OCI-LY3 (cell line): Measurements from ENCODE around the gene CD33.

Experiments used
- H2AFZ ChIP-seq: fragments of 200-600, 300-600 bp; shearing (Covaris generic); 2 replicates; pipeline ENCODE4 v1.6.0; 2014; ENCODE audit warnings: antibody characterized with exemption, low read depth, low read length
- H3K27ac ChIP-seq: fragments of 200-600, 300-600 bp; sonication (generic); 2 replicates; pipeline ENCODE4 v1.5.1; 2014; ENCODE audit warnings: mild to moderate bottlenecking, low read length, moderate library complexity, mixed read lengths
- H3K27me3 ChIP-seq: fragments of 200-600, 300-600 bp; sonication (generic); 2 replicates; pipeline ENCODE4 v1.6.1; 2014; ENCODE audit warnings: low read depth, low read length, mixed read lengths
- H3K36me3 ChIP-seq: fragments of 200-600, 300-600 bp; sonication (generic); replicated peaks from 2 replicates; pipeline ENCODE3; 2014; ENCODE audit warnings: low read depth, low read length, mixed read lengths
- H3K4me1 ChIP-seq: fragments of 300-600, 200-600 bp; sonication (generic); 2 replicates; pipeline ENCODE4 v1.6.1; 2014; ENCODE audit warnings: low read length, mixed read lengths
- H3K4me2 ChIP-seq: fragments of 200-600, 300-600 bp; sonication (generic); 2 replicates; pipeline ENCODE4 v1.6.1; 2014; ENCODE audit warnings: low read length, mixed read lengths
- H3K4me3 ChIP-seq: fragments of 300-600, 200-600 bp; sonication (generic); 2 replicates; pipeline ENCODE4 v1.5.1; 2014; ENCODE audit warnings: antibody characterized with exemption, mild to moderate bottlenecking, low read length, moderate library complexity
- H3K79me2 ChIP-seq: fragments of 300-600, 200-600 bp; shearing (Covaris generic); 2 replicates; pipeline ENCODE4 v1.6.1; 2014; ENCODE audit warnings: mild to moderate bottlenecking, low read length, mixed read lengths
- H3K9ac ChIP-seq: fragments of 300-600, 200-600 bp; shearing (Covaris generic); 2 replicates; pipeline ENCODE4 v1.6.0; 2014; ENCODE audit warnings: mild to moderate bottlenecking, low read length, moderate library complexity
- H3K9me3 ChIP-seq: fragments of 200-600, 300-600 bp; shearing (Covaris generic); 2 replicates; pipeline ENCODE4 v1.6.1; 2014; ENCODE audit warnings: low read length, mixed read lengths; ENCODE audit not compliant: insufficient read depth
- H4K20me1 ChIP-seq: fragments of 200-600, 300-600 bp; sonication (generic); 2 replicates; pipeline ENCODE4 v1.6.1; 2016; ENCODE audit warnings: low read length, mixed read lengths; ENCODE audit not compliant: insufficient read depth
- CTCF ChIP-seq: fragments of 200-600, 300-600 bp; sonication (generic); IDR thresholded peaks from 2 replicates; pipeline ENCODE4 v1.5.1; 2014; ENCODE audit warnings: antibody characterized with exemption, low read length, low read depth
- EZH2phosphoT487 ChIP-seq: fragments of 200-600 bp; shearing (Covaris generic); IDR thresholded peaks from 2 replicates; pipeline ENCODE4 v1.6.1; 2018; ENCODE audit warnings: antibody characterized with exemption, mixed run types, low read depth

The CD33 gene

DNA sequence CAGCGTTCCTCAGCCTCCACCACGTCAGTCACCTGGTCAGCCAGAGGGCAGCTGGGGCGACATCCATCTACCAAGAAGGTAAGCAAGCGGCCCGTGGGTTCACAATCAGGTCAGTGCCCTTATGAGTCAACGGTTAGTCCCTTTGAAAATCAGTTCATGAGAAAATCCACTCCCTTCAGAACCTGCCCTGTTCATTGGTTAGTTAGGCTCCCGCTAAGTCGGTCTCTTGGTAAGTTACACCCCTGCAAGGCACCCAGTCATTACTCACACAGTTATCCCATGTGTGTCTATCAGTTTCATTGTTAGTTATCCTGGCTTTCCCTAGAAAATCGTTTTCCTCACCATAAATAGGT lies 26.6 kb downstream of the CD33 start:
- H3K4me1 ChIP-seq: no peaks in the 10 kb centered on the region
- H3K4me3 ChIP-seq: no peak overlapping the region
- peaks cover 19% of the 10 kb centered on the region; the same call in 1 of the 2 replicates for H3K27me3 ChIP-seq
- no peak for TF ChIP-seq EZH2phosphoT487
- TF ChIP-seq CTCF: no peak
- H3K4me2 ChIP-seq: no peak overlapping the region
- H3K27ac ChIP-seq: no peak overlapping the region
- no peaks in the 10 kb centered on the region for H3K9me3 ChIP-seq
- H3K36me3 ChIP-seq: no peaks in the 10 kb centered on the region
- H3K79me2 ChIP-seq: no peaks in the 10 kb centered on the region
- H4K20me1 ChIP-seq: no peaks in the 10 kb centered on the region
- no peak overlapping the region for H3K9ac ChIP-seq
- H2AFZ ChIP-seq: no peak overlapping the region

DNA sequence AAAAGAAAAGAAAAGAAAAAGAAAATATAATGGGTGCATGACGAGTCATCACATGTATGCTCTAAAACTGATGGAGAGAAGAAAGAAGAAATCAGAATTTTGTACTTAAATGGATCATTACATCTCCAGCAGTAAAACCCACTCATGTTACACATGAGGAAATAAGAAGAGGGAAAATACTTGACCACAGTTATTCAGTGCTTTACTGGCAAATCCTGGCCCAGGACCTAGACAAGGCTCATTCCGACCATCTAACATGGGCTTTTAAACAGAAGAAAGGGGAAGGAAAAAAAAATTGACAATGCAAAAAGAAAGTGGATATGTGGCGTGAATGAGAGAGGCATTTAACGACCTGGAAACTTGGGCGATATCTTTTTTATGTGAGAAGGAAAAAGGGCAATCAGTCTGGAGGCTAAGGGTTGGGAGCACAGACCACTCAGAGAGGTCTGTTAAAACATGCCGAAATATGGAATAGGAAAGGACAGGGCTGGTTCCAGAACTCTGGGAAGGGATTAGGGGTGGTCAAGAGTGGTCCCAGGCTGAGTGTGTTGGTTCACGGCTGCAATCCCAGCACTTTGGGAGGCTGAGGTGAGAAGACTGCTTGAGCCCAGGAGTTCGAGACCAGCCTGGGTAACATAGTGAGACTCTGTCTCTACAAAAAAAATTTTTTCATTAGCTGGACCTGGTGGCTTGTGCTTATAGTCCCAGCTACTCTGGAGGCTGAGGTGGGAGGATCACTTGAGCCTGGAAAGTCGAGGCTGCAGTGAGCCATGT lies 27.6 kb downstream of the CD33 start:
- Histone ChIP-seq H3K27ac (no peak overlapping the region), H3K4me3 (no peak overlapping the region), H3K79me2 (no peaks in the 10 kb centered on the region), H2AFZ (no peak overlapping the region), H4K20me1 (no peaks in the 10 kb centered on the region), H3K9me3 (no peaks in the 10 kb centered on the region), H3K36me3 (no peaks in the 10 kb centered on the region), H3K27me3 (peaks cover 21% of the 10 kb centered on the region; the same call in 1 of the 2 replicates), H3K4me1 (no peaks in the 10 kb centered on the region), H3K4me2 (no peak overlapping the region), H3K9ac (no peak overlapping the region)
- no peak for TF ChIP-seq CTCF
- no peak for TF ChIP-seq EZH2phosphoT487

DNA sequence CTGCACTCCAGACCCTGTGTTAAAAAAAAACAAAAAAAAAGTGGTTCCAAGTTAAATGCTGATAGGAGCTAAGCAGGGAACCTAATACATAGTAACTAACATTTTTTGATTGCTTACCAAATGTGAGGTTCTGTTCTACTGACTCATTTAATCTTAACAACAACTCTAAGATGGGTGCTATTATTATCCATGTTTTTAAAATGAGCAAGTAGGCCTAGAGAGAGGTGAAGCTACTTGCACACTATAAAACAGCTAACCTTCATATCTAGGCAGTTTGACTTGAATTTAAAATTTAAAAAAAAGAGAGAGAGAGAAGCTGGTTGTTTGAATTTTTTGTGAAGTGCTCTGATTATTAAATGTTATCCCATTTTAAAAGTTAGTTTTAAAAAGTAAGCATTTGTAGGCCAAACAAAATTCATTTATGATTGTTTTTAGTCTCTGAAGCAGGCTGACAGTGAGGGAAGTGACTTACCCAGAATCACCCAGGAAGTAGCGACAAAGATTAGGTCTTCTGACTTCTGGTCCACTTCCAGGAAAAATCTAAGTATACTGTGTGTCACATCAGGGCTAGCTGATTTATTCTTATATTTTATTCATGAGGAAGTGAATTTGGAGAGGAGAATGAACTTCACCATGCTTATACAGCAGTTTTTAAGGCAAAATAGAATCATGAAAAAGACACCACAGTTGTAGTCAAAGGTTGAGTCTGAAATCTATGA lies 28.4 kb downstream of the CD33 start:
- no peak overlapping the region for H3K27ac ChIP-seq
- TF ChIP-seq EZH2phosphoT487 (no peak), CTCF (no peak)
- no peaks in the 10 kb centered on the region for H4K20me1 ChIP-seq
- no peak overlapping the region for H3K9ac ChIP-seq
- H3K4me1 ChIP-seq: no peaks in the 10 kb centered on the region
- no peak overlapping the region for H2AFZ ChIP-seq
- H3K9me3 ChIP-seq: no peaks in the 10 kb centered on the region
- no peak overlapping the region for H3K4me3 ChIP-seq
- H3K4me2 ChIP-seq: no peak overlapping the region
- peaks cover 26% of the 10 kb centered on the region for H3K27me3 ChIP-seq
- H3K79me2 ChIP-seq: no peaks in the 10 kb centered on the region
- H3K36me3 ChIP-seq: no peaks in the 10 kb centered on the region

DNA sequence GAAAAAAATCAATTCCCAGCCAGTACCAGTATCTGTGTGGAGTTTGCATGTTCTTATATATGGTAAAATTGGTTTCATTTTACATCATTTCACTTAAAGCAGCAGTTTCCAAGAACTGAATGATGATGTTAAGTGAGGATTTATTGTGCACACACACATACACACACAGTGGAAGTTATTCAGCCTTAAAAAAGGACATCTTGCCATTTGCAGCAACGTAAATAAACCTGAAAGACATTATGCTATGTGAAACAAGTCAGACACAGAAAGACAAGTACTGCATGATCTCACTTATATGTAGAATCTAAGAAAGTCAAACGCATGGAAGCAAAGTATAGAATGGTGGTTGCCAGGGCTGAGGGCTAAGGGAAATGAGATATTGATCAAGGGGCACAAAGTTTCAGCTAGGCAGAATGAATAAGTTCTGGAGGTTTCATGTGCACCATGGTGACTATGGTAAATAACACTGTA lies 31.3 kb downstream of the CD33 start:
- peaks cover 42% of the 10 kb centered on the region for H3K27me3 ChIP-seq
- no peak overlapping the region for H3K9ac ChIP-seq
- H4K20me1 ChIP-seq: no peaks in the 10 kb centered on the region
- H3K27ac ChIP-seq: no peak overlapping the region
- no peak for TF ChIP-seq CTCF
- no peak for TF ChIP-seq EZH2phosphoT487
- no peaks in the 10 kb centered on the region for H3K9me3 ChIP-seq
- no peaks in the 10 kb centered on the region for H3K36me3 ChIP-seq
- H3K79me2 ChIP-seq: no peaks in the 10 kb centered on the region
- H2AFZ ChIP-seq: no peak overlapping the region
- H3K4me1 ChIP-seq: no peaks in the 10 kb centered on the region
- no peak overlapping the region for H3K4me3 ChIP-seq
- H3K4me2 ChIP-seq: no peak overlapping the region
